B cell (primary cell): Measurements from ENCODE around the gene C6orf136. TPM values are rescaled to one million over a fixed set of nuclear protein-coding genes. Genes with fewer than 3 reads are reported as not detected.

ENCODE experiments used
- ATAC-seq: fragments of 200-7000 bp; cut with Tn5 transposase; one replicate; pipeline ENCODE4 v1.10.0; 2021; ENCODE audit warnings: low read depth, mild to moderate bottlenecking, moderate number of reproducible peaks, moderate library complexity
- CTCF ChIA-PET: fragments of 350-600 bp; sonication (Branson Sonifier 250); formaldehyde crosslinking; loops from one replicate; lab custom pipeline; 2021; ENCODE audit warnings: antibody characterized with exemption, inconsistent platforms; lab: Charles Lee
- POLR2A ChIA-PET: fragments of 350-600 bp; sonication (Branson Sonifier 250); formaldehyde crosslinking; loops from one replicate; lab custom pipeline; 2021; ENCODE audit warnings: antibody characterized with exemption; lab: Charles Lee
- DNase-seq: peaks from one replicate; pipeline ENCODE4 v3.0.0; 2013
- H2AFZ ChIP-seq: 2 replicates; pipeline ENCODE4 v1.6.1; 2012; ENCODE audit warnings: mild to moderate bottlenecking, low read depth, low read length; ENCODE audit not compliant: insufficient read depth, poor library complexity, severe bottlenecking
- H3K27ac ChIP-seq, 2 donors: 1 replicate in 1 of 2; 2 replicates in 1 of 2; pipeline ENCODE4 v1.5.1; 2012 to 2013; ENCODE audit warnings: low read length in 2 of 2, mild to moderate bottlenecking in 2 of 2, moderate library complexity in 1 of 2
- H3K27me3 ChIP-seq, 4 experiments: fragments of 200-600 bp in 1 of 4; sonication (generic) in 1 of 4; replicated peaks in 1 of 4; 1 replicate in 2 of 4; 2 replicates in 2 of 4; pipeline versions ENCODE4 v1.6.1 to v1.7.0; 2013 to 2016; ENCODE audit warnings: low read length in 3 of 4, mild to moderate bottlenecking in 2 of 4, mixed read lengths in 1 of 4, moderate library complexity in 1 of 4; ENCODE audit not compliant: insufficient read depth in 4 of 4, control insufficient read depth in 3 of 4; ENCODE audit errors: control extremely low read depth in 1 of 4
- H3K36me3 ChIP-seq, 2 experiments: replicated peaks in 1 of 2; 1 replicate in 1 of 2; 2 replicates in 1 of 2; pipeline versions ENCODE4 v1.6.1 to v1.7.1; 2013; ENCODE audit warnings: low read length in 1 of 2; ENCODE audit not compliant: insufficient read depth in 2 of 2, control insufficient read depth in 1 of 2; ENCODE audit errors: control extremely low read depth in 1 of 2, extremely low read depth in 1 of 2
- H3K4me1 ChIP-seq, 2 donors: fragments of 200-600 bp in 1 of 2; sonication (generic) in 1 of 2; 1 replicate in 1 of 2; 2 replicates in 1 of 2; pipeline versions ENCODE4 v1.5.1 to v1.6.1; 2013 to 2017; ENCODE audit warnings: low read length in 2 of 2; ENCODE audit not compliant: control insufficient read depth in 2 of 2, insufficient read depth in 2 of 2
- H3K4me2 ChIP-seq: replicated peaks from 2 replicates; pipeline ENCODE3; 2012; ENCODE audit warnings: mild to moderate bottlenecking, low read depth, low read length; ENCODE audit not compliant: poor library complexity, severe bottlenecking
- H3K4me3 ChIP-seq, 5 experiments: fragments of 200-600 bp in 1 of 5; sonication (generic) in 1 of 5; 1 replicate in 3 of 5; 2 replicates in 2 of 5; pipeline versions ENCODE4 v1.5.1 to v1.7.0; 2011 to 2016; ENCODE audit warnings: low read length in 4 of 5, mild to moderate bottlenecking in 4 of 5, low read depth in 2 of 5, control low read depth in 1 of 5, moderate library complexity in 1 of 5; ENCODE audit not compliant: insufficient read depth in 1 of 5; ENCODE audit errors: control extremely low read depth in 1 of 5, extremely low read depth in 1 of 5
- H3K79me2 ChIP-seq: fragments of 200-600 bp; sonication (generic); one replicate; pipeline ENCODE4 v1.6.0; 2016; ENCODE audit warnings: low read length; ENCODE audit not compliant: control insufficient read depth, insufficient read depth
- H3K9ac ChIP-seq: fragments of 200-600 bp; sonication (generic); 2 replicates; pipeline ENCODE4 v1.6.1; 2017; ENCODE audit warnings: mild to moderate bottlenecking, low read length, moderate library complexity
- H3K9me3 ChIP-seq, 3 donors: one replicate each; pipeline versions ENCODE4 v1.6.1 to v1.7.1; 2013; ENCODE audit warnings: low read length in 2 of 3; ENCODE audit not compliant: control insufficient read depth in 2 of 3, insufficient read depth in 1 of 3; ENCODE audit errors: control extremely low read depth in 1 of 3
- H4K20me1 ChIP-seq: 2 replicates; pipeline ENCODE4 v1.6.0; 2012; ENCODE audit warnings: mild to moderate bottlenecking, low read length; ENCODE audit not compliant: insufficient read depth, control insufficient read depth, poor library complexity, severe bottlenecking
- H3K27ac Mint-ChIP-seq: one replicate; pipeline ENCODE4 v1.8.0; 2021; ENCODE audit warnings: mixed read lengths
- H3K27me3 Mint-ChIP-seq: one replicate; pipeline ENCODE4 v1.8.0; 2021; ENCODE audit warnings: mixed read lengths
- H3K4me1 Mint-ChIP-seq: one replicate; pipeline ENCODE4 v1.8.0; 2021; ENCODE audit warnings: mixed read lengths
- H3K4me3 Mint-ChIP-seq: one replicate; pipeline ENCODE4 v1.8.0; 2021; ENCODE audit warnings: mixed read lengths
- H3K9me3 Mint-ChIP-seq: one replicate; pipeline ENCODE4 v1.8.0; 2022; ENCODE audit warnings: mixed read lengths; ENCODE audit not compliant: insufficient read depth
- CTCF ChIP-seq: fragments of 200-600 bp; IDR thresholded peaks from one replicate; pipeline ENCODE4 v1.8.0; 2022; ENCODE audit warnings: antibody characterized with exemption, mild to moderate bottlenecking
- EZH2 ChIP-seq: IDR thresholded peaks from 2 replicates; pipeline ENCODE4 v1.6.1; 2012; ENCODE audit warnings: borderline replicate concordance, low read depth, mild to moderate bottlenecking, moderate library complexity, low read length; ENCODE audit not compliant: insufficient read depth, poor library complexity, severe bottlenecking
- WGBS: methylation state at CpG from one replicate; pipeline ENCODE4 v1.1.5; 2013; ENCODE audit warnings: missing lambda C conversion rate; ENCODE audit not compliant: insufficient coverage; 5-methylcytosine and 5-hydroxymethylcytosine counted together
- intact Hi-C: fragments of 100-400 bp; cut with micrococcal nuclease; formaldehyde crosslinking; loops from one replicate; pipeline ENCODE4 v1.10.0; 2022
- polyA plus RNA-seq: library from polyadenylated mRNA; depleted of rRNA; stranded (reverse); fragments of >200 nt; gene quantifications from 2 replicates; pipeline ENCODE4 v1.2.3, GENCODE V29; 2012
- total RNA-seq, 2 donors: library from RNA; stranded (reverse); fragments of 120-200 nt in 1 of 2; gene quantifications; 1 replicate in 1 of 2; 2 replicates in 1 of 2; pipeline versions ENCODE4 v1.2.3 to v1.2.4, GENCODE V29; 2013 to 2022

The C6orf136 gene
- total and polyA plus RNA-seq, 2 donors (not counting 1 experiment from before 2014, with no cell fraction given) = 36.6 to 37.2 TPM

- H2AFZ ChIP-seq = peak overlapping the region; percentile 65
- H3K4me1 ChIP-seq = peaks cover 36 to 43% of the 10 kb centered on the region in 2 donors
- H3K27me3 Mint-ChIP-seq = no peaks in the 10 kb centered on the region
- peaks cover 0 to 3% of the 10 kb centered on the region in 2 experiments for H3K36me3 ChIP-seq
- ChIA-PET CTCF (interaction anchor here (1.1 to 8.9 kb wide), 5 partner anchors 10 to 145 kb away, joined by 3 to 151 read pairs (median 4); partner anchors contain the start of genes MDC1, MRPS18B and TUBB), POLR2A (interaction anchor here (2.9 kb wide), 1 partner anchor 27 kb away, joined by 10 read pairs; the partner anchor contains the start of gene MDC1)
- peak overlapping the region; percentile 65 to 94 (median 79) for H3K4me3 ChIP-seq
- DNase-seq = peak; percentile 29
- peak overlapping the region; percentile 99 for H3K27ac Mint-ChIP-seq
- H3K4me2 ChIP-seq = peak overlapping the region; percentile 100
- H4K20me1 ChIP-seq = peaks cover 26% of the 10 kb centered on the region
- TF ChIP-seq CTCF = no peak
- TF ChIP-seq EZH2 = no peak
- H3K9me3 ChIP-seq = no peaks in the 10 kb centered on the region
- peak overlapping the region; percentile 97 for H3K4me3 Mint-ChIP-seq
- peaks cover 30% of the 10 kb centered on the region for H3K79me2 ChIP-seq
- H3K9me3 Mint-ChIP-seq = no peaks in the 10 kb centered on the region
- H3K27me3 ChIP-seq = no peaks in the 10 kb centered on the region
- peak overlapping the region; percentile 98 for H3K9ac ChIP-seq
- peaks cover 58% of the 10 kb centered on the region for H3K4me1 Mint-ChIP-seq
- intact Hi-C loops = loop anchor here (1.0 kb wide), 1 partner anchor 8 kb away; no protein-coding TSS in a partner anchor
- ATAC-seq = no peak
- WGBS = 35% methylated on average over 3 of the region's 4 CpGs
- peak overlapping the region; percentile 93 to 97 for H3K27ac ChIP-seq
Measured at GRCh38 chr6:30689985-30690384, 43.1 kb downstream of the C6orf136 start.
